OCI-LY7 (cell line): ENCODE data around the gene ATG2A.

Source experiments
- CTCF ChIP-seq: fragments of 200-600 bp; sonication (generic); conservative IDR thresholded peaks from 2 replicates; pipeline ENCODE4 v1.5.1; 2014; ENCODE audit warnings: mild to moderate bottlenecking, antibody characterized with exemption, low read length, moderate library complexity, mixed read lengths
- EZH2phosphoT487 ChIP-seq: fragments of 200-600 bp; sonication (generic); IDR thresholded peaks from 2 replicates; pipeline ENCODE4 v1.6.1; 2018; ENCODE audit warnings: low read depth, borderline replicate concordance, mild to moderate bottlenecking, mixed run types, antibody characterized with exemption, low read length, moderate library complexity, mixed read lengths

GRCh38 chr11:64883575-64883974, 33.4 kb downstream of the ATG2A start:
- TF ChIP-seq CTCF (no peak), EZH2phosphoT487 (no peak)
